ENCODE measurements around the gene TNPO1. TPM values are rescaled to one million over a fixed set of nuclear protein-coding genes. Genes with fewer than 3 reads are reported as not detected.

TNPO1 gene
- total RNA-seq, 1 experiment from 2014 or later: 201 TPM

DNA sequence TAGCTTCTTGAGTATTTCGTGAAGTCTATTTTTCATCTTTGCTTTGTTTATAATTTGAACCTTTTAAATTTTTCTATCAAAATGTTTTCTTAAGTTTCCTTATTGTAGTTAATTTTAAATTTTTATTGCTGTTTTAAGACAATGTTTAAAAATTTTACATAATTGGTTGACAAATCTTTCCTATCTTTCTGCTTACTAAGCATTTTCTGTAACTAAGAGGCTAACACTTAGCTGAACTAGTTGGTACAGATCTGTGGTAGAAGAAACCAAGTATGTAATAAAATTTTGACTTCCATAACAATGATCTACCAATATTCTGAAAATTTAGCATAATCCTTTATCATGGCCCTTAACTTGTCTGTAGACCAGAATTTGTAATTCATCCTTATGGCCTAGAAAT, 32.3 kb upstream of the TNPO1 start:
- POLR2A ChIA-PET (ENCODE audit: low non-redundant PET): no interaction called here
- BruUV-seq (replicated peaks): no TSS peak
- TF ChIP-seq EZH2 (IDR thresholded peaks at IDR 0.05; ENCODE audit: borderline replicate concordance, low read depth, low read length, poor library complexity, severe bottlenecking): no peak
- TF ChIP-seq, protein P1, sequence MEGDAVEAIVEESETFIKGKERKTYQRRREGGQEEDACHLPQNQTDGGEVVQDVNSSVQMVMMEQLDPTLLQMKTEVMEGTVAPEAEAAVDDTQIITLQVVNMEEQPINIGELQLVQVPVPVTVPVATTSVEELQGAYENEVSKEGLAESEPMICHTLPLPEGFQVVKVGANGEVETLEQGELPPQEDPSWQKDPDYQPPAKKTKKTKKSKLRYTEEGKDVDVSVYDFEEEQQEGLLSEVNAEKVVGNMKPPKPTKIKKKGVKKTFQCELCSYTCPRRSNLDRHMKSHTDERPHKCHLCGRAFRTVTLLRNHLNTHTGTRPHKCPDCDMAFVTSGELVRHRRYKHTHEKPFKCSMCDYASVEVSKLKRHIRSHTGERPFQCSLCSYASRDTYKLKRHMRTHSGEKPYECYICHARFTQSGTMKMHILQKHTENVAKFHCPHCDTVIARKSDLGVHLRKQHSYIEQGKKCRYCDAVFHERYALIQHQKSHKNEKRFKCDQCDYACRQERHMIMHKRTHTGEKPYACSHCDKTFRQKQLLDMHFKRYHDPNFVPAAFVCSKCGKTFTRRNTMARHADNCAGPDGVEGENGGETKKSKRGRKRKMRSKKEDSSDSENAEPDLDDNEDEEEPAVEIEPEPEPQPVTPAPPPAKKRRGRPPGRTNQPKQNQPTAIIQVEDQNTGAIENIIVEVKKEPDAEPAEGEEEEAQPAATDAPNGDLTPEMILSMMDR (conservative IDR thresholded peaks at IDR 0.05; ENCODE audit: low read depth, low read length): no peak
- H3K36me3 ChIP-seq (ENCODE audit: insufficient read depth, low read length, poor library complexity, severe bottlenecking): no peaks in the 10 kb centered on the region
- H3K4me3 ChIP-seq (ENCODE audit: low read depth, low read length, poor library complexity, severe bottlenecking): no peak overlapping the region
- no peak overlapping the region for H3K27ac ChIP-seq (ENCODE audit: low read depth, low read length, poor library complexity, severe bottlenecking)
- H3K4me1 ChIP-seq (ENCODE audit: insufficient read depth, low read length, poor library complexity, severe bottlenecking): no peaks in the 10 kb centered on the region
- H3K9me3 ChIP-seq (ENCODE audit: low read depth, low read length, poor library complexity, severe bottlenecking): peaks cover 5% of the 10 kb centered on the region
- peaks cover 5% of the 10 kb centered on the region for H3K27me3 ChIP-seq (replicated peaks; ENCODE audit: insufficient read depth, low read depth, low read length, poor library complexity)
- CTCF ChIA-PET: no interaction called here
- DNase-seq (ENCODE audit: low spot score): no peak
- intact Hi-C loops (cut with micrococcal nuclease; ENCODE audit: unreplicated experiment): no loop called here

- CTCF ChIA-PET: no interaction called here
- no peak for TF ChIP-seq EZH2 (IDR thresholded peaks at IDR 0.05; ENCODE audit: borderline replicate concordance, low read depth, low read length, poor library complexity, severe bottlenecking)
- TF ChIP-seq, protein P1 (conservative IDR thresholded peaks at IDR 0.05; ENCODE audit: low read depth, low read length): no peak
- DNase-seq (ENCODE audit: low spot score): no peak
- POLR2A ChIA-PET (ENCODE audit: low non-redundant PET): no interaction called here
- Histone ChIP-seq H3K4me1 (ENCODE audit: insufficient read depth, low read length, poor library complexity, severe bottlenecking) (no peaks in the 10 kb centered on the region), H3K9me3 (ENCODE audit: low read depth, low read length, poor library complexity, severe bottlenecking) (no peaks in the 10 kb centered on the region), H3K4me3 (ENCODE audit: low read depth, low read length, poor library complexity, severe bottlenecking) (no peak overlapping the region), H3K27ac (ENCODE audit: low read depth, low read length, poor library complexity, severe bottlenecking) (no peak overlapping the region), H3K27me3 (replicated peaks; ENCODE audit: insufficient read depth, low read depth, low read length, poor library complexity) (peaks cover 5% of the 10 kb centered on the region), H3K36me3 (ENCODE audit: insufficient read depth, low read length, poor library complexity, severe bottlenecking) (no peaks in the 10 kb centered on the region)
- no TSS peak for BruUV-seq (replicated peaks)
- intact Hi-C loops (cut with micrococcal nuclease; ENCODE audit: unreplicated experiment): no loop called here
Observed at GRCh38 chr5:72785801-72786200, 30.7 kb upstream of the TNPO1 start.

GRCh38 chr5:72786676-72787075, 29.8 kb upstream of the TNPO1 start:
- no peaks in the 10 kb centered on the region for H3K4me1 ChIP-seq (ENCODE audit: insufficient read depth, low read length, poor library complexity, severe bottlenecking)
- H3K27ac ChIP-seq (ENCODE audit: low read depth, low read length, poor library complexity, severe bottlenecking): no peak overlapping the region
- no peaks in the 10 kb centered on the region for H3K36me3 ChIP-seq (ENCODE audit: insufficient read depth, low read length, poor library complexity, severe bottlenecking)
- no peak overlapping the region for H3K4me3 ChIP-seq (ENCODE audit: low read depth, low read length, poor library complexity, severe bottlenecking)
- POLR2A ChIA-PET (ENCODE audit: low non-redundant PET): no interaction called here
- DNase-seq (ENCODE audit: low spot score): no peak
- CTCF ChIA-PET: no interaction called here
- peaks cover 5% of the 10 kb centered on the region for H3K27me3 ChIP-seq (replicated peaks; ENCODE audit: insufficient read depth, low read depth, low read length, poor library complexity)
- H3K9me3 ChIP-seq (ENCODE audit: low read depth, low read length, poor library complexity, severe bottlenecking): no peaks in the 10 kb centered on the region
- intact Hi-C loops (cut with micrococcal nuclease; ENCODE audit: unreplicated experiment): no loop called here
- TF ChIP-seq, protein P1 (conservative IDR thresholded peaks at IDR 0.05; ENCODE audit: low read depth, low read length): no peak
- no peak for TF ChIP-seq EZH2 (IDR thresholded peaks at IDR 0.05; ENCODE audit: borderline replicate concordance, low read depth, low read length, poor library complexity, severe bottlenecking)
- BruUV-seq (replicated peaks): no TSS peak
